ENCODE results near the gene PLCB1.
A peak's percentile ranks its signal among the peaks of the same experiment; 100 is the strongest.

PLCB1 gene

GRCh38 chr20:8301655-8302054, 169.6 kb downstream of the PLCB1 start:
- no peak for DNase-seq (ENCODE audit: low spot score)

GRCh38 chr20:8303651-8304050, 171.6 kb downstream of the PLCB1 start:
- no peak for DNase-seq (ENCODE audit: low spot score)

GRCh38 chr20:8304124-8304816, 172.2 kb downstream of the PLCB1 start:
- no peak for DNase-seq (ENCODE audit: low spot score)

- peak; percentile 17 for DNase-seq (ENCODE audit: low spot score)
Measured at GRCh38 chr20:8305449-8305978, 173.4 kb downstream of the PLCB1 start.

- DNase-seq (ENCODE audit: low spot score): no peak
Measured at GRCh38 chr20:8306937-8307336, 174.9 kb downstream of the PLCB1 start.

GRCh38 chr20:8309634-8310033, 177.6 kb downstream of the PLCB1 start:
- DNase-seq (ENCODE audit: low spot score): no peak

GRCh38 chr20:8310618-8311017, 178.6 kb downstream of the PLCB1 start:
- no peak for DNase-seq (ENCODE audit: low spot score)

GRCh38 chr20:8313073-8313472, 181.0 kb downstream of the PLCB1 start:
- DNase-seq (ENCODE audit: low spot score): no peak

GRCh38 chr20:8315639-8316573, 183.8 kb downstream of the PLCB1 start:
- no peak for DNase-seq (ENCODE audit: low spot score)

- no peak for DNase-seq (ENCODE audit: low spot score)
Measured at GRCh38 chr20:8317448-8317847, 185.4 kb downstream of the PLCB1 start.

- DNase-seq (ENCODE audit: low spot score): no peak
Measured at GRCh38 chr20:8318965-8319625, 187.0 kb downstream of the PLCB1 start.

GRCh38 chr20:8320306-8320705, 188.2 kb downstream of the PLCB1 start:
- DNase-seq (ENCODE audit: low spot score): no peak

GRCh38 chr20:8321001-8321400, 188.9 kb downstream of the PLCB1 start:
- no peak for DNase-seq (ENCODE audit: low spot score)

GRCh38 chr20:8322662-8323217, 190.7 kb downstream of the PLCB1 start:
- DNase-seq (ENCODE audit: low spot score): no peak

- no peak for DNase-seq (ENCODE audit: low spot score)
Measured at GRCh38 chr20:8326191-8326590, 194.1 kb downstream of the PLCB1 start.

- DNase-seq (ENCODE audit: low spot score): no peak
Measured at GRCh38 chr20:8326899-8327298, 194.8 kb downstream of the PLCB1 start.

GRCh38 chr20:8328189-8328588, 196.1 kb downstream of the PLCB1 start:
- no peak for DNase-seq (ENCODE audit: low spot score)

GRCh38 chr20:8330319-8330784, 198.3 kb downstream of the PLCB1 start:
- no peak for DNase-seq (ENCODE audit: low spot score)

GRCh38 chr20:8330785-8331695, 199.0 kb downstream of the PLCB1 start:
- no peak for DNase-seq (ENCODE audit: low spot score)

- peak; percentile 70 for DNase-seq (ENCODE audit: low spot score)
Measured at GRCh38 chr20:8331740-8332412, 199.8 kb downstream of the PLCB1 start.

Measured in AG08396 (cell line).